ENCODE results near the gene SLC9A9. TPM values are rescaled to one million over a fixed set of nuclear protein-coding genes. Genes with fewer than 3 reads are reported as not detected.

Gene SLC9A9
- total RNA-seq, 1 experiment from 2014 or later = 1.4 TPM

DNA sequence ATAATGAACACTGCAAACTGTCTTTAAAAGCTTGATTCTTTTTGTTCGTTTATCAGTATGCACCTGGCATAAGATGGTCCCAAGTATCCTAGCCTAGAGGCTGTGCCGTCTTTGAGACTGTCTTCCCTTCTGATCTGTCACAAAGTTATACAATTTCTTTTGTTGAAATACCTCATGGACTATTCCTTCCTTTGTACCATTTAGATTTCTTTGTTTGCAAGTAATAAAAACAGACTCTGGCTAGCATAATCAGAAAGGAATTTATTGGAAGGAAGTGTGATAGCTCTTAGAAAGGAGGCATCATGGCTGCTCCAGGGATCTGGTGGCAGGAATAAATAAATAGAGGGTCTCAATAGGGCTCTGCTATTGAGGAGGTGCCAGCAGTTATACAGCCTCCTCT lies 280.4 kb downstream of the SLC9A9 start:
- in situ Hi-C loops (cut with HindIII; ENCODE audit: low pct_unique_long_range_greater_than_20kb, low sequenced_read_pairs) = no loop called here

DNA sequence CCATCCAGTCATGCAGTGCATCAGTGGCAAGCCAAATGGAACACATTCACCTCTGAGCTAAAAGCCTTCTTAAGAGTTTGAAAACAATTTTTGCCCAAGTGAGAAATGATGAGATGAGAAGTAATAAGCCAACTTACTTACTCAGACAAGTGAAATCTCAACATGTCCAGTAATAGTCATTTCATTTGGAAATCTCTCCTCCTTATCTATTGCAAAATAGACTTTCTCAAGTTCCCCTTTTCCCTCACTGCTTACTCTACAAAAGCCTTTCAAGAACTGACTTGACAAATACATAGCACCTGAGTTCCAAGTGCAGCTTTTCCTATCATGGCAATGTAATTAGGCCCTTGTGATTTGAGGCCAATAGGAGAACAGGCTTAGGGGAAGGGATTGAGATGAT lies 282.3 kb downstream of the SLC9A9 start:
- in situ Hi-C loops (cut with HindIII; ENCODE audit: low pct_unique_long_range_greater_than_20kb, low sequenced_read_pairs) = no loop called here
- DNase-seq (ENCODE audit: low read depth) = no peak

More for the DNA sequence above, 280.4 kb downstream of the SLC9A9 start:
- no peak for DNase-seq (ENCODE audit: low read depth)

DNA sequence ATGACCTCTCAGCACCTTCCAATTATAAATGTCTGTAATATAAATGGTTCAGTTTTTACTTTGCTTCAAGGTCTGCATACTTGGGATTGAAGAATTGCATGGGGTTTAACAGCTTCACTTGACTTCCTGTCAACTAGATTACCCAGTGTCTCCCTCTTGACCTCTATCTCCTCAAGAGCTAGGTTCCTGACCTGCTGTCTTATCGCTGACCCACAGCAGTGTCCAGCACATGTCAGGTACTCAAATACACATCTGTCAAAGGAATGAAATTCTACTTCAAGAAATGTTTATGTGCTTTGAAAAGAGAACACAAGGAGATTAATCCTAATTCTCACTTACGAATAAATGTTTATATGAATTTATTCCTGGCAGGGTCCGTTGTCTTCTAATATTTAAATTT lies 284.5 kb downstream of the SLC9A9 start:
- no peak for DNase-seq (ENCODE audit: low read depth)
- in situ Hi-C loops (cut with HindIII; ENCODE audit: low pct_unique_long_range_greater_than_20kb, low sequenced_read_pairs) = no loop called here

DNA sequence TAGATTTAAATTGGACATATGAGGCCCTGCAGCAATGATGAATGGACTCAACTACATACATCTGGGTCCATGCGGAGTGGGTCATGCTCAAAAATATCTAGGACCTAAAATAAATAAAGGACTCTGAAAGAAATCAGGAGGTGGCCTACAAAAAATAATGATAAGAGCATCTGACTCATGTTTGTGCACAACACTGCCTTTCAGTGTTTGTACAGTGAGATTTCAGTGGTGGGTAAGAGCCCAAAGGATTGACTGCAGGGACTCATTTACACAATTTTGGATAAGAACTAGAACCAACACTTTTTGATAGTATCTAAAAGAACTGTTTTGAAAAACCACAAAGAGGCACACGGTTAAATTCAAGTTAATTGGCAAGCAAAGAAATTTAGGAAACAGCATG lies 285.5 kb downstream of the SLC9A9 start:
- in situ Hi-C loops (cut with HindIII; ENCODE audit: low pct_unique_long_range_greater_than_20kb, low sequenced_read_pairs) = no loop called here
- DNase-seq (ENCODE audit: low read depth) = no peak

DNA sequence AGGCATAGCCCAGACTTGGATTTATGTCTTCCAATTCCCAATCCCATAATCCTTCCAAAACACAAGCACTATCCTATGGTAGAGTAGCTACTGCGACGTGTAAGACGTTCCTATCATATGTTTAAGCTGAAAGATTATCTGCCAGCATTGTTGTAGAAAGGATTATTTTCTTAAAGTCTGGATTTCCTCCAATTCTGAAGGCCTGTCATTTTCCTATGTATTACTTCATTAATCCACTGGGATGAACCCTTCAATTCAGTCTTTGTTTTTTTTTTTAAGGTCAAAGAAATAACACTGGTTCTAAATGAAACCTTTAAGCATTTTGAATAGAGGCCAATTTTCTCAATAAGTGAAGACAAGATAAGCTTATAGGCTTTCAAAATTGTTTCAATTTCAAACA lies 289.0 kb downstream of the SLC9A9 start:
- DNase-seq (ENCODE audit: low read depth) = no peak
- in situ Hi-C loops (cut with HindIII; ENCODE audit: low pct_unique_long_range_greater_than_20kb, low sequenced_read_pairs) = no loop called here

DNA sequence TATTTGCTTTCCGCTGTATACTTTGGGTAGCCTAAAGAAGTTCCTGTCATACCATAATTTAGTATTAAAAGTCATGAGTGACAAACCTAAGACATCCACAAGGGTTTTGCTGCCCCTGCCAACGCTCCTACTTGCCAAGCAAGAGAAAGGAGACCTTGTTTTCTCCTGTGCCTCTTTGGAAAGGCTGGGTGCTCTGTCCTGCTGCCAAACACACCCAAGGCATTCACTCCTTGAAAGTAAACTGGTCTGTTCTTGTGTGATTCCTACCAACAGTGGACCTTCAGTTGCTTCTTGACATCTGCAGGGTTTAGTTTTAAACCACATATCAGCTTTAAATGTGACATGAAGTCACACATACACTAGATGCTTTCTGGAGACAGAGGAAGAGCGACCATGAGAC lies 295.4 kb downstream of the SLC9A9 start:
- in situ Hi-C loops (cut with HindIII; ENCODE audit: low pct_unique_long_range_greater_than_20kb, low sequenced_read_pairs) = no loop called here

DNA sequence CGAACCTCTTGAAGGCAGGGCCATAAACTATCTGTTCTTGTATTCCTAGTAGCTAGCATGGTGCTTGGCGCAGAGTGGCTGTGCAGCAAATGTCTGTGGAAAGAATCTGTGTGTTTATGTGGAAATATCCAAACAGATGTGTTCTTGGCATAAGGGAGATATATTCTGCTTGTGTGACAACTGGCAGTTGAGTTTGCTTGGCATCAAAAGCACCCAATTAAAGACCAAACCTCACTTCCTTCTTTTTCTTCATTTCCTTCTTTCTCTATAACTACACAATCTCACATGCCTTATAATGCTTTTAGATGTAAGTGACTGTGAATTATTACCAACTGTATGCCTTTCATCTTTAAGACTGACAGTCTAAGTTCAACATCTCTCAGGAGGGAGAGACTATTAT lies 296.5 kb downstream of the SLC9A9 start:
- DNase-seq (ENCODE audit: low read depth) = no peak

More for the DNA sequence above, 295.4 kb downstream of the SLC9A9 start:
- DNase-seq (ENCODE audit: low read depth) = no peak

DNA sequence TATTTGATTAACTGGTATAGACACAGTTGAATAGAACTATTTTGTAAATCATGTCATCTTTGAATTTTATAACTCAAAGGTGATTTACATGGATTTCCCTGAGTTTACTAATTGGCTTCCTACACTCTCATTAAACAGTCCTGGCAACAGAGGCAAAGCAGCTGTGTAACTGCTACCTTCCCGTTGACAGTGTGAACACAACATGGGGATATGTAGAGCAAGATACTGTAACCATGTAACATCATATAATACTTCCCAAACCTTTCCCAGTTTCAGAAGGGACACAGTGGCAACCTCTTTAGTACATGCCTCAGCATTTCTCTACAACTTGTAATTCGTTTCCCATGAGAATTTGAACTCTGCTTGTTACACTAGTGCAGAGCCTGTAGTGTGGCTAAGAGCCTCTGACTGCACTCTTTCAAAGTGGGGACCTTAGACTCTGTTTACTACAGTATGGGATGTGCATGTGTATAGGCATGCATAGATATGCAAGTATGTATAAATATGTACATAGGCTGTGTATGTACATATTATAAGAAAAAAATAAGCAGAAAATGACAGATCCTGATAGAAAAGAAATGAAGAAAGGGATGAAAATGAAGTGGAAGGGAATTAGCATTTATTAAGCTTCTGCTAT lies 299.3 kb downstream of the SLC9A9 start:
- DNase-seq (ENCODE audit: low read depth) = no peak
- in situ Hi-C loops (cut with HindIII; ENCODE audit: low pct_unique_long_range_greater_than_20kb, low sequenced_read_pairs) = no loop called here

More for the DNA sequence above, 296.5 kb downstream of the SLC9A9 start:
- in situ Hi-C loops (cut with HindIII; ENCODE audit: low pct_unique_long_range_greater_than_20kb, low sequenced_read_pairs) = no loop called here

DNA sequence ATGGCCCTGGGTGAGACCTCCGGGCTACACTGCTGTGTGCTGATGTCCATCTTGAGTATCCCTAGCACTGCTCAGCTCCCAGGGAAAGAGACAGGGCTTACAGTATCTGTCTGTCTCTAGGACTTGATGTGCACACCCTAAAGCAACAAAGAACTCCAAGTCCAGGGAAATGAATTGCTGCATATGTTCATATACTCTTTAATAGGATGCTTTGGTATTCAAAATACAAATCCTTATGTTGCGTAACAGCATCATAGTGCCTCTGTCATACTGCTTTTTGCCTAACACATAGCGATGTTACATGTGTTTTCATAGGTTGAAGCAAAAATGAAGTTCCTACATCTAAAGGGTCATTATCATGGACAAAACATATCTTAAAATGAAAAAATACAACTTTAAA lies 299.9 kb downstream of the SLC9A9 start:
- no peak for DNase-seq (ENCODE audit: low read depth)
- in situ Hi-C loops (cut with HindIII; ENCODE audit: low pct_unique_long_range_greater_than_20kb, low sequenced_read_pairs) = no loop called here

DNA sequence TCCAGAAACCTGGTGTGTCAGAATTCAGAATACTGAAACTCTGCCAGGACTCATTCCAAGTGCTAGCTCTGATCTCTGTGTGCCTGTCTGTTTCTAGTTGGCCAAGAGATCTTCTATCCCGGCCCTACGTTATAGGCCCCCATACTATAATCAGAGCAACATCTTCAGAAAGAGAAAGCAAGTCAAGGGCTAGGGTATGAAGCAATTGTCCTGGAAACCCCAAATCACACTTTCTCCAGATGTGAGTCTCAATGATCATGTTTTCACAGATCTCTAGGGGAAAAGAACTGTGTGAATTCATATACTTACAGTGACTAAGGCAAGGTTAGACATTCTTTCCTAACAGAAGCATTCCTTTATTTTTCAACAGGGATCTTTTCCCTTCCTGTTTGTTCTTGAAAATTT lies 309.7 kb downstream of the SLC9A9 start:
- in situ Hi-C loops (cut with HindIII; ENCODE audit: low pct_unique_long_range_greater_than_20kb, low sequenced_read_pairs) = no loop called here
- DNase-seq (ENCODE audit: low read depth) = no peak

DNA sequence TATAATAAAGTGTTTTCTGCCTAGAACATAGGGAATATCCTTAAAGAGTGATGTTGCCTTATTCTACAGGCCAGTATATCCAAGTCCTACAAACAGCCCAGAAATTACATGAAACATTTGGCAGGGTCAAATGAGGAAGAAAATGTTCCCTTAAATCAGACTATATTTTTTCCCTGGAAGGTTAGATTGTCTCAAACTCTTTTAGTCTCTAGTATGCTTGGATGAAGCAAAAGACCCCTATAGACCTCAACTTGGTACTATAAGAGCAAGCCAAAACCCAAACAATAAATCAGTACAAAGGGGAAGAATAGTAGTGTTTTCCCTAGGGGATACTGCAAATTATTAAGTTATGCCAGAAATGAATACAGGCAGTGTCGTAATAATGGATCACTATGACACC lies 310.2 kb downstream of the SLC9A9 start:
- in situ Hi-C loops (cut with HindIII; ENCODE audit: low pct_unique_long_range_greater_than_20kb, low sequenced_read_pairs) = no loop called here
- DNase-seq (ENCODE audit: low read depth) = no peak

DNA sequence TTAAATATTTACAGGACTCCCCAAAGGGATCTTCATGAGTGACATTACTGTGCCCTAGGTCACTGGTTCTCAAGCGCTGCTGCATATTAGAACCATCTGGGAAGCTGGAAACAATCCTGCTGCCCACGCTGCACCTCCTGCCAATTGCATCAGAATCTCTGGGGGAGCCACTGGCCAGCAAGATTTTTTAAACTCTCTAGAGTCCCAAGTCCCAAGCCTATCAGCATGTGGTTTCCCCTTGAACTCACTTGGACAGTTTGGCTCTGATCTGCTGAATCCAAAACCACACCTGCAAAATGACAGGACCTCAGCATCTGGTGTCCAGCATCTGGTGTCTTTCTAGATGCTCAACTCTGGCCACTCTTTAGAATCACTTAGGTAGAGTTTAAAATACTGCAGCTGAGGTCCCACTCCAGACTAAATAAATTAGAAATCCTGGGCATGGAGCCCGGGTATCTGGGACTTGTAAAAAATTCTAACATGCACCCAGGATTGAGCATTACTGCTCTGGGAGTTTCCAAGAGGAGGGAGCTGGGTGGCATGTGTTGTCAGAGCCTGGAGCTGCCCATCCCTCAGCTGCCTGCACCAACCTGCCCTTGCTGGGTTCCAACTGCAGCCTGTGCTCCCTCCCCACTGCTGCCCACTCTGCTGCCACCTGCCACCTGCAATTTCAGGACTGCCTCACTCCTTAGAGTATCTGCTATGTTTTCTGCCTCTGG lies 311.3 kb downstream of the SLC9A9 start:
- in situ Hi-C loops (cut with HindIII; ENCODE audit: low pct_unique_long_range_greater_than_20kb, low sequenced_read_pairs) = no loop called here
- DNase-seq (ENCODE audit: low read depth) = no peak

DNA sequence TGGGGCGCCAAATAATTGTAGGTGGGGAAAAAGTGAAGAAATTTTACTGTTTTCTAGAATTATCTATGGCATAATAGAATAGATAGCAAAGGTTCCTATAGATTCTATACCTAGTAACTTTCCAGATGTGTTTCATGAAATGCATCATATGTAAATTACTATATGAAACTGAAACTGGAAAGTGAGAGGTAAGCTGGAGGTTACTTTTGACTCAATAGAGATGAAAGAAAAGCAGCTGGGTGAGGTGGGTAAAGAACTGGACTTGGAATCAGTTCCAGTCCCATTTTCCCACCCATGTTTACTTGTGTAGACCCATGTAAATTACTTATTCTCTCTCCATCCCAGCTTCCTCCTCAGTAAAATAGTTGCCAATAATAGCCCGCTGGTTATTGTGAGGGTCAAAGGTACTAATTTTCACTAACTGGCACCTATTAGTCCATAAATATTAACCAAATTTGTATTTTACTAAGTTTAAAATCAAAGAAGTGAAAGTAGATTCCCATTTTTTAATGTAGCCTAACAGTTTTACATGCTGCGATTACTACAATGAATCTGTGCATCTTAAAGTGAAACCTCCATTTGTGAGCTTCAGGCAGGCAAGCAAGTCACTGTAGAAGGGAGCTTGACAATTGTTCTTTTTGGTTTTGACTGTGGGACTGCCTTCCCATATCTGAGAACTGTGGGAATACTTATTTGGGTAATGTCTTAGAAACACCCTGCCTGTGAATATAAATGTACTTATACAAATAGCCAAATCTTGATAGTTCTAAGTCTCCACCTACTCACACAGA lies 312.1 kb downstream of the SLC9A9 start:
- in situ Hi-C loops (cut with HindIII; ENCODE audit: low pct_unique_long_range_greater_than_20kb, low sequenced_read_pairs) = no loop called here
- DNase-seq (ENCODE audit: low read depth) = no peak

DNA sequence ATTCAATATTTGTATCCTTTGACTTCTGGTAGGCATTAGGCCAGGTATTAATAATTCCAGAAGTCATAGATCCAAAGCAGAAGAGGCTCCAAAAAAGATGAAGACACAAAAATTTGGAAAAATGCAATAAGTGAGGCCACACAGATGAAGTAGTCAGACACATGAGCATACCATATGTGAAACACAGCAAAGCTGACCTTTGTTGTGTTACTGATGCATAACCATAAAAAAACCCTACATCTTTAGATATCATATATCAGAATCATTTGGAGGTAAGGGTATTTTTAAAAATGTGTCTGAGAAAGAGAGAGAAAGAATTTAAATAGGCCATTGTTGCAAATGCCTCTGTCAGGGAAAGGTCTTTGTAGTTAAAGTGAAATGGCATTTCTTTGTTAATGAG lies 314.9 kb downstream of the SLC9A9 start:
- in situ Hi-C loops (cut with HindIII; ENCODE audit: low pct_unique_long_range_greater_than_20kb, low sequenced_read_pairs) = no loop called here
- DNase-seq (ENCODE audit: low read depth) = no peak

DNA sequence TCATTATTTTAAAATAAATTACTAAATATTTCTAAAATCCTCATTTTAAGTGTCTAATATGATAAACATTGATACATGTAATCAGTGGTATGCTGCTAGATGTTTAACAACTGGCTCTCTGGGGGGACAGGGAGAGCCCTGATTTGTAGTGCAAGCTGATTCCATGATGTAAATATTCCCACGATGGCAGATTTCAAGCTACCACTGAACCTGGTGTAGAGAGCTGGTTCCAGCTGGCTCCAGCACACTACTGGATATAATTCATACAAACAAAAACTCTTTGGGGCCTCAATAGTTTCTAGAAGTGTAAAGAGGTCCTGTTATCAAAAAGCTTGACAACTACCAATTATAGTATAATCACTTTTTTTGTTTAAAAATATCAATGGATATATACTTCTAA lies 316.2 kb downstream of the SLC9A9 start:
- DNase-seq (ENCODE audit: low read depth) = no peak
- in situ Hi-C loops (cut with HindIII; ENCODE audit: low pct_unique_long_range_greater_than_20kb, low sequenced_read_pairs) = no loop called here

DNA sequence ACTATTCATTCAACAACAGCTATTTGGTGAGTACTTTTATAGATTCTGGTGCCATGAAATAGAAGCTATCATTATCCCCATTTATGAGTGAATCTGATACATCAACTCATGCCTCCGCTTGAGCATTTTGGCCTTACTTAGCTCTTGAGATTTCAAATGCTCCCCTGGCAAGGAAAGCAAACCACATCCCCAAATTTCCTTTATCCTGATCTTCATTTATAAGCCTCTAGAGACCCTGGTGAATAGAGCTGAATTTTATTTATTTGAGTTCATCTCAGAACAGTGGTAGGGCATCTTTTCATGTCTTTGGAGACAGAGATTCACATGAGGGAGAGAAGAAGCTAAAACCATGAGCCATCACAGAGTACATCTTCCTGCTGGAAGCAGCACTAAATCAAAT lies 317.2 kb downstream of the SLC9A9 start:
- DNase-seq (ENCODE audit: low read depth) = no peak
- in situ Hi-C loops (cut with HindIII; ENCODE audit: low pct_unique_long_range_greater_than_20kb, low sequenced_read_pairs) = no loop called here

DNA sequence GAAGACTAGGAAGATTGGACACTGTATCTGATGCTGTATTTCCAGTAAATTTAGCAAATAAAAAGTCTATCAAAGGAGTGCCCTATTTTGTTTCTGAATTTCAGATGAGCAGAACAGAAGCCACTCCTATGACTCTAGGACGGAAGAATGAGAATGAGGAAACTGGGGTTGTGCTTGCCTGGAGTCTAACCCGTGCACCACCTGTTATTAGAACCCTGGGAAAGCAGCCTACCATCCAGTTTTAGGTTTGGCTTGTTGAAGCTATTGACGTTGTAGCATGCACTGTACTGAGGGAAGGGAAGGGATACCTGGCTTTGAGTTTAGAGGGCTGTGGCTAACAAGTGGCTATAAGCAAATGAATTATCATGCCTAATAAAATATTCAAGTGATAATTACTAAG lies 318.5 kb downstream of the SLC9A9 start:
- in situ Hi-C loops (cut with HindIII; ENCODE audit: low pct_unique_long_range_greater_than_20kb, low sequenced_read_pairs) = no loop called here
- no peak for DNase-seq (ENCODE audit: low read depth)

DNA sequence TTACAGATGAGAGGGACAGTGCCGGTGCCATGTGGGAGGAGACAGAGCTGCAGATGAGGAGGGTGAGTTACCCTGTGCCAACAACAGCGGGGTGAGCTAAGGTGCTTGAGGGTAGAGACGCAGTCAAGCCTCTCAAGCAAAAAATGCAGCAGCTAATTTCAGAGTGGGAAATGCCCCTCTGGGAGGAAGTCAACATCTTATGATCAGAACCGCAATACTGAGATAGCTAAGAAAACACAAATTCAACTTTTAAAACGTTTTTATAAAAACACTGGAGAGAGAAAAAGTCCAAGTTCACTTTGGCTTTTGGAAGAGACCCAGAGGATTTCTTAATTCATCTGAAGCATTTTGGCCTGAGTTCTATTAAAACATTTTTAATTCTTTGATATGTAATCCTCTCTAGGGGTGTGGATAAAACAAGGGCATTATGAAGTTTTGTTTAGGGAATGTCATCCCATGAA lies 319.2 kb downstream of the SLC9A9 start:
- DNase-seq (ENCODE audit: low read depth) = no peak
- in situ Hi-C loops (cut with HindIII; ENCODE audit: low pct_unique_long_range_greater_than_20kb, low sequenced_read_pairs) = no loop called here

DNA sequence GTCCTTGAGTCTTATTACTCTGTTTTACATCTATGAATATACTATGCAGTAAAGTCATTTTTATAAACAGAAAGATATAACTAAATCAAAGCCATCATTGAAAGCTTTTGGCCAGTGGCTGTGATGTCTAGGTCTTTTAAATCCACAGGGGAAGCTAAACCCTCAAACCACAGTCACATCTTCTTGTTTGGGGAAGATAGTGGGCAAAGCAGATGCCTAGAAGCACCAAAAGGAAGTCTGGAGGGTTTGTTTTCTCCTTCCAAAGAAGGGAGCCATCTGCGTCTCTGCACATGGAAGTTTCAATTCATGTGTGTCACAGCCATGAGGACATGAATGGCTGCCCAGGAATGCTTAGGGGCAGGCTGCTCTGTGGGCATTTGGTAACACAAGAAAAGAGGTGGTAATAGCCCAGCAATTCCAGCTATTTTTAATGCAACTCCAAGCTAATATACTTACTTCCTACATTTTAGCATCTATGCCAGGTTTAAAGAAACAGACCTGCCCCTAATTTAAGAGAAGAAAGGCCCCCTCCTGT lies 322.2 kb downstream of the SLC9A9 start:
- in situ Hi-C loops (cut with HindIII; ENCODE audit: low pct_unique_long_range_greater_than_20kb, low sequenced_read_pairs) = no loop called here

More for the DNA sequence above, 322.2 kb downstream of the SLC9A9 start:
- no peak for DNase-seq (ENCODE audit: low read depth)
